ENCODE results near the gene NUF2. TPM values are rescaled to one million over a fixed set of nuclear protein-coding genes. Genes with fewer than 3 reads are reported as not detected.

NUF2 gene
- total and polyA plus RNA-seq, 8 donors = 1.1 to 23.7 (median 5.2) TPM; not detected in 1

- Histone ChIP-seq H3K4me3 (no peak overlapping the region), H3K27me3 (no peaks in the 10 kb centered on the region), H3K9me3 (no peaks in the 10 kb centered on the region), H3K27ac (no peak overlapping the region), H3K36me3 (no peaks in the 10 kb centered on the region), H3K4me1 (peaks cover 0 to 8% (median 0%) of the 10 kb centered on the region in 4 donors)
- no peak for TF ChIP-seq EP300 (IDR thresholded peaks at IDR 0.05)
- no peak for TF ChIP-seq POLR2AphosphoS5 (IDR thresholded peaks at IDR 0.05)
- TF ChIP-seq POLR2A (IDR thresholded peaks at IDR 0.05) = no peak
- TF ChIP-seq, protein P1, sequence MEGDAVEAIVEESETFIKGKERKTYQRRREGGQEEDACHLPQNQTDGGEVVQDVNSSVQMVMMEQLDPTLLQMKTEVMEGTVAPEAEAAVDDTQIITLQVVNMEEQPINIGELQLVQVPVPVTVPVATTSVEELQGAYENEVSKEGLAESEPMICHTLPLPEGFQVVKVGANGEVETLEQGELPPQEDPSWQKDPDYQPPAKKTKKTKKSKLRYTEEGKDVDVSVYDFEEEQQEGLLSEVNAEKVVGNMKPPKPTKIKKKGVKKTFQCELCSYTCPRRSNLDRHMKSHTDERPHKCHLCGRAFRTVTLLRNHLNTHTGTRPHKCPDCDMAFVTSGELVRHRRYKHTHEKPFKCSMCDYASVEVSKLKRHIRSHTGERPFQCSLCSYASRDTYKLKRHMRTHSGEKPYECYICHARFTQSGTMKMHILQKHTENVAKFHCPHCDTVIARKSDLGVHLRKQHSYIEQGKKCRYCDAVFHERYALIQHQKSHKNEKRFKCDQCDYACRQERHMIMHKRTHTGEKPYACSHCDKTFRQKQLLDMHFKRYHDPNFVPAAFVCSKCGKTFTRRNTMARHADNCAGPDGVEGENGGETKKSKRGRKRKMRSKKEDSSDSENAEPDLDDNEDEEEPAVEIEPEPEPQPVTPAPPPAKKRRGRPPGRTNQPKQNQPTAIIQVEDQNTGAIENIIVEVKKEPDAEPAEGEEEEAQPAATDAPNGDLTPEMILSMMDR (IDR thresholded peaks at IDR 0.05) = no peak
- DNase-seq = peak in 1 of 2 donors; percentile 12
- 73 to 80% (median 78%) methylated on average over 4 of the region's 4 CpGs for WGBS, 5 donors
- intact Hi-C loops (cut with DNase I; ENCODE audit: low total_unique reads) = no loop called here
Measured at GRCh38 chr1:163382395-163382794, 60.6 kb downstream of the NUF2 start.

- no peak for DNase-seq
- Histone ChIP-seq H3K4me3 (no peak overlapping the region), H3K27ac (no peak overlapping the region), H3K27me3 (no peaks in the 10 kb centered on the region), H3K4me1 (peaks cover 0 to 2% (median 0%) of the 10 kb centered on the region in 4 donors), H3K36me3 (no peaks in the 10 kb centered on the region), H3K9me3 (no peaks in the 10 kb centered on the region)
- intact Hi-C loops (cut with DNase I; ENCODE audit: low total_unique reads) = no loop called here
- TF ChIP-seq EP300 (IDR thresholded peaks at IDR 0.05) (no peak), POLR2A (IDR thresholded peaks at IDR 0.05) (no peak), POLR2AphosphoS5 (IDR thresholded peaks at IDR 0.05) (no peak)
- TF ChIP-seq, protein P1 (IDR thresholded peaks at IDR 0.05) = no peak
Measured at GRCh38 chr1:163387146-163387545, 65.4 kb downstream of the NUF2 start.

GRCh38 chr1:163388970-163389369, 67.2 kb downstream of the NUF2 start:
- Histone ChIP-seq H3K27me3 (no peaks in the 10 kb centered on the region), H3K9me3 (no peaks in the 10 kb centered on the region), H3K4me3 (no peak overlapping the region), H3K4me1 (no peaks in the 10 kb centered on the region), H3K27ac (no peak overlapping the region), H3K36me3 (no peaks in the 10 kb centered on the region)
- WGBS, 5 donors = 34 to 54% (median 46%) methylated on average over 4 of the region's 4 CpGs
- no peak for DNase-seq
- intact Hi-C loops (cut with DNase I; ENCODE audit: low total_unique reads) = no loop called here
- TF ChIP-seq POLR2A (IDR thresholded peaks at IDR 0.05) (no peak), EP300 (IDR thresholded peaks at IDR 0.05) (no peak), POLR2AphosphoS5 (IDR thresholded peaks at IDR 0.05) (no peak)
- TF ChIP-seq, protein P1 (IDR thresholded peaks at IDR 0.05) = no peak

- no peak overlapping the region for H3K4me3 ChIP-seq
- H3K9me3 ChIP-seq = no peaks in the 10 kb centered on the region
- TF ChIP-seq POLR2AphosphoS5 (IDR thresholded peaks at IDR 0.05) (no peak), EP300 (IDR thresholded peaks at IDR 0.05) (no peak), POLR2A (IDR thresholded peaks at IDR 0.05) (no peak)
- TF ChIP-seq, protein P1 (IDR thresholded peaks at IDR 0.05) = no peak
- H3K27ac ChIP-seq = no peak overlapping the region
- H3K27me3 ChIP-seq = peaks cover 0 to 7% (median 0%) of the 10 kb centered on the region in 3 donors
- H3K36me3 ChIP-seq = no peaks in the 10 kb centered on the region
- no peaks in the 10 kb centered on the region for H3K4me1 ChIP-seq
- peak in 1 of 2 donors; percentile 57 for DNase-seq
- intact Hi-C loops (cut with DNase I; ENCODE audit: low total_unique reads) = no loop called here
Measured at GRCh38 chr1:163395790-163396189, 74.0 kb downstream of the NUF2 start.
